ENCODE data around the gene KPTN. TPM values are rescaled to one million over a fixed set of nuclear protein-coding genes. Genes with fewer than 3 reads are reported as not detected.
A peak's percentile ranks its signal among the peaks of the same experiment; 100 is the strongest.

Gene KPTN
- total RNA-seq, 6 donors from 2014 or later = 3.5 to 15.8 (median 7.4) TPM

- ATAC-seq (ENCODE audit: low FRiP score in 2 of 2) = peak in 1 of 2 donors; percentile 16
- 35 to 86% methylated on average over 9 to 71 of the region's 77 CpGs for WGBS, 2 donors
- Histone ChIP-seq H3K27ac (no peak overlapping the region), H3K36me3 (no peaks in the 10 kb centered on the region), H3K4me3 (no peak overlapping the region), H3K9me3 (peaks cover 0 to 16% (median 10%) of the 10 kb centered on the region in 4 donors), H3K27me3 (peaks cover 0 to 26% (median 12%) of the 10 kb centered on the region in 4 donors), H3K4me1 (peaks cover 0 to 6% (median 3%) of the 10 kb centered on the region in 4 donors)
- TF ChIP-seq POLR2A (IDR thresholded peaks at IDR 0.05) (no peak), CTCF (IDR thresholded peaks at IDR 0.05) (no peak), POLR2AphosphoS5 (IDR thresholded peaks at IDR 0.05) (no peak), EP300 (IDR thresholded peaks at IDR 0.05) (no peak)
- DNase-seq = peak in 1 of 2 donors; percentile 75
Measured at GRCh38 chr19:47456721-47457474, 27.1 kb downstream of the KPTN start.

DNA sequence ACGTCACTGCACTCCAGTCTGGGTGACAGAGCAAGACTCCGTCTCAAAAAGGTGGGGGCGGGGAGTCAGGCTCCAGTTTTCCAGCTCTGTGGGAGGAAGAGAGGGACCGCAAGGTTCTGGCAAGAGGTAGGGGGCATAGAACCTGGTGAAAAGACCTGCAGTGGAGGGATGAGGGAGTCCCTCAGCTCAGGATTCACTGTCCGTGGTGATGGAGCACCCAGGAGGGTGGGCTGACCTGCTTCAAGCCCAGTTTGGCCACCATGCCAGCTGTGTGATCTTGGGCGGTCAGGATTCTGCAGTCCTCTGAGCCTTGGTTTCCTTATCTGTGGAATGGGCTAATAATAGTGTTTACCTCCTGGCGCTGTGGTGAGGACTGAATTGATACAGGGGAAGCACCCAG lies 33.5 kb downstream of the KPTN start:
- 59 to 67% methylated on average over 7 of the region's 7 CpGs for WGBS, 2 donors
- TF ChIP-seq POLR2AphosphoS5 (IDR thresholded peaks at IDR 0.05) (no peak), POLR2A (IDR thresholded peaks at IDR 0.05) (no peak), CTCF (IDR thresholded peaks at IDR 0.05) (no peak), EP300 (IDR thresholded peaks at IDR 0.05) (no peak)
- Histone ChIP-seq H3K4me3 (no peak overlapping the region), H3K9me3 (peaks cover 0 to 7% (median 2%) of the 10 kb centered on the region in 4 donors), H3K27me3 (peaks cover 0 to 29% (median 15%) of the 10 kb centered on the region in 4 donors), H3K4me1 (peaks cover 9 to 28% (median 22%) of the 10 kb centered on the region in 4 donors), H3K36me3 (no peaks in the 10 kb centered on the region), H3K27ac (no peak overlapping the region)
- no peak for DNase-seq
- no peak for ATAC-seq (ENCODE audit: low FRiP score in 2 of 2)

GRCh38 chr19:47448360-47448727 lies 35.7 kb downstream of the KPTN start:
- no peaks in the 10 kb centered on the region for H3K36me3 ChIP-seq
- peaks cover 9 to 42% (median 29%) of the 10 kb centered on the region in 4 donors for H3K4me1 ChIP-seq
- ATAC-seq (ENCODE audit: low FRiP score in 2 of 2) (no peak), DNase-seq (no peak)
- peaks cover 0 to 6% (median 0%) of the 10 kb centered on the region in 4 donors for H3K9me3 ChIP-seq
- no peak for TF ChIP-seq POLR2A (IDR thresholded peaks at IDR 0.05)
- no peak for TF ChIP-seq EP300 (IDR thresholded peaks at IDR 0.05)
- no peak for TF ChIP-seq CTCF (IDR thresholded peaks at IDR 0.05)
- no peak for TF ChIP-seq POLR2AphosphoS5 (IDR thresholded peaks at IDR 0.05)
- H3K27me3 ChIP-seq = peaks cover 0 to 50% (median 28%) of the 10 kb centered on the region in 4 donors
- H3K4me3 ChIP-seq = no peak overlapping the region
- H3K27ac ChIP-seq = no peak overlapping the region
- 27 to 33% methylated on average over 9 of the region's 9 CpGs for WGBS, 2 donors

- H3K9me3 ChIP-seq = peaks cover 0 to 6% (median 0%) of the 10 kb centered on the region in 4 donors
- no peak overlapping the region for H3K27ac ChIP-seq
- TF ChIP-seq POLR2AphosphoS5 (IDR thresholded peaks at IDR 0.05) = no peak
- TF ChIP-seq CTCF (IDR thresholded peaks at IDR 0.05) = peak in 1 of 6 experiments; percentile 16
- H3K4me1 ChIP-seq = peaks cover 9 to 42% (median 29%) of the 10 kb centered on the region in 4 donors
- peak; percentile 31 to 89 for DNase-seq
- peaks cover 0 to 54% (median 30%) of the 10 kb centered on the region in 4 donors for H3K27me3 ChIP-seq
- peak overlapping the region in 1 of 4 donors; percentile 17 for H3K4me3 ChIP-seq
- peak; percentile 23 to 69 for ATAC-seq (ENCODE audit: low FRiP score in 2 of 2)
- 6 to 10% methylated on average over 15 to 81 of the region's 95 CpGs for WGBS, 2 donors
- H3K36me3 ChIP-seq = no peaks in the 10 kb centered on the region
Measured at GRCh38 chr19:47447470-47448359, 36.3 kb downstream of the KPTN start.

All from upper lobe of left lung (tissue), 6 donors.